ENCODE data around the gene SPSB2.

DNA sequence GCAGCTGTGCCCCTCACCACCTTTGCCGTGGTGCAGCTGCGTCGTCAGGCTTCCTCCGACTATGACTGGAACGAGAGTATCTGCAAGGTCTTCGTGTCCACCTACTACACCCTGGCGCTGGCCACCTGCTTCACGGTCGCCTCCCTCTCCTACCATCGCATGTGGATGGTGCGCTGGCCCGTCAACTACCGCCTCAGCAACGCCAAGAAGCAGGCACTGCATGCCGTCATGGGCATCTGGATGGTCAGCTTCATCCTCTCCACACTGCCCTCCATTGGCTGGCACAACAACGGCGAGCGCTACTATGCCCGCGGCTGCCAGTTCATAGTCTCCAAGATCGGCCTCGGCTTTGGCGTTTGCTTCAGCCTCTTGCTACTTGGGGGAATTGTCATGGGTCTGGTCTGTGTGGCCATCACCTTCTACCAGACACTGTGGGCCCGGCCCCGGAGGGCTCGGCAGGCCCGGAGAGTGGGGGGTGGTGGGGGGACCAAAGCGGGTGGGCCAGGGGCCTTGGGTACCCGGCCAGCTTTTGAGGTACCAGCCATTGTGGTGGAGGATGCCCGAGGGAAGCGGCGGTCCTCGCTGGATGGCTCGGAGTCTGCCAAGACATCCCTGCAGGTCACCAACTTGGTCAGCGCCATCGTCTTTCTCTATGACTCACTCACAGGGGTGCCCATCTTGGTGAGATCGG is 48.9 kb downstream of the SPSB2 start:
- TF ChIP-seq, protein P1, sequence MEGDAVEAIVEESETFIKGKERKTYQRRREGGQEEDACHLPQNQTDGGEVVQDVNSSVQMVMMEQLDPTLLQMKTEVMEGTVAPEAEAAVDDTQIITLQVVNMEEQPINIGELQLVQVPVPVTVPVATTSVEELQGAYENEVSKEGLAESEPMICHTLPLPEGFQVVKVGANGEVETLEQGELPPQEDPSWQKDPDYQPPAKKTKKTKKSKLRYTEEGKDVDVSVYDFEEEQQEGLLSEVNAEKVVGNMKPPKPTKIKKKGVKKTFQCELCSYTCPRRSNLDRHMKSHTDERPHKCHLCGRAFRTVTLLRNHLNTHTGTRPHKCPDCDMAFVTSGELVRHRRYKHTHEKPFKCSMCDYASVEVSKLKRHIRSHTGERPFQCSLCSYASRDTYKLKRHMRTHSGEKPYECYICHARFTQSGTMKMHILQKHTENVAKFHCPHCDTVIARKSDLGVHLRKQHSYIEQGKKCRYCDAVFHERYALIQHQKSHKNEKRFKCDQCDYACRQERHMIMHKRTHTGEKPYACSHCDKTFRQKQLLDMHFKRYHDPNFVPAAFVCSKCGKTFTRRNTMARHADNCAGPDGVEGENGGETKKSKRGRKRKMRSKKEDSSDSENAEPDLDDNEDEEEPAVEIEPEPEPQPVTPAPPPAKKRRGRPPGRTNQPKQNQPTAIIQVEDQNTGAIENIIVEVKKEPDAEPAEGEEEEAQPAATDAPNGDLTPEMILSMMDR (conservative IDR thresholded peaks at IDR 0.05; ENCODE audit: low read depth, low read length) = no peak
- TF ChIP-seq EZH2 (IDR thresholded peaks at IDR 0.05; ENCODE audit: low read length, unreplicated experiment) = no peak

Data from PC-3 (cell line).